ENCODE results near the gene ERC2.

ERC2 gene

GRCh38 chr3:55497250-55497649 lies 971.0 kb downstream of the ERC2 start:
- H3K4me3 ChIP-seq (ENCODE audit: control insufficient read depth, low read depth, low read length), result no peak overlapping the region
- DNase-seq (ENCODE audit: low read depth), result no peak
- no peak for TF ChIP-seq CTCF (conservative IDR thresholded peaks at IDR 0.05; ENCODE audit: control insufficient read depth, insufficient read depth, low read depth, low read length)

GRCh38 chr3:55494976-55495375 lies 973.3 kb downstream of the ERC2 start:
- TF ChIP-seq CTCF (conservative IDR thresholded peaks at IDR 0.05; ENCODE audit: control insufficient read depth, insufficient read depth, low read depth, low read length), result no peak
- no peak for DNase-seq (ENCODE audit: low read depth)
- no peak overlapping the region for H3K4me3 ChIP-seq (ENCODE audit: control insufficient read depth, low read depth, low read length)

GRCh38 chr3:55492976-55493375 lies 975.3 kb downstream of the ERC2 start:
- no peak for TF ChIP-seq CTCF (conservative IDR thresholded peaks at IDR 0.05; ENCODE audit: control insufficient read depth, insufficient read depth, low read depth, low read length)
- DNase-seq (ENCODE audit: low read depth), result no peak
- no peak overlapping the region for H3K4me3 ChIP-seq (ENCODE audit: control insufficient read depth, low read depth, low read length)

GRCh38 chr3:55491296-55491816 lies 976.9 kb downstream of the ERC2 start:
- H3K4me3 ChIP-seq (ENCODE audit: control insufficient read depth, low read depth, low read length), result no peak overlapping the region
- peak; percentile 93 for DNase-seq (ENCODE audit: low read depth)
- no peak for TF ChIP-seq CTCF (conservative IDR thresholded peaks at IDR 0.05; ENCODE audit: control insufficient read depth, insufficient read depth, low read depth, low read length)

GRCh38 chr3:55490276-55490913 lies 977.9 kb downstream of the ERC2 start:
- no peak for DNase-seq (ENCODE audit: low read depth)
- no peak overlapping the region for H3K4me3 ChIP-seq (ENCODE audit: control insufficient read depth, low read depth, low read length)
- no peak for TF ChIP-seq CTCF (conservative IDR thresholded peaks at IDR 0.05; ENCODE audit: control insufficient read depth, insufficient read depth, low read depth, low read length)

- H3K4me3 ChIP-seq (ENCODE audit: control insufficient read depth, low read depth, low read length), result no peak overlapping the region
- TF ChIP-seq CTCF (conservative IDR thresholded peaks at IDR 0.05; ENCODE audit: control insufficient read depth, insufficient read depth, low read depth, low read length), result no peak
- DNase-seq (ENCODE audit: low read depth), result no peak
Measured at GRCh38 chr3:55489798-55490132, 978.5 kb downstream of the ERC2 start.

All from fibroblast of mammary gland (primary cell).